HG02623 (cell line): ENCODE data around the gene LRRC10.

Experiments
- ATAC-seq: cut with Tn5 transposase; IDR thresholded peaks from one replicate; pipeline ENCODE4 v1.9.1; 2021; ENCODE audit warnings: moderate library complexity; ENCODE audit not compliant: unreplicated experiment

LRRC10 gene

DNA sequence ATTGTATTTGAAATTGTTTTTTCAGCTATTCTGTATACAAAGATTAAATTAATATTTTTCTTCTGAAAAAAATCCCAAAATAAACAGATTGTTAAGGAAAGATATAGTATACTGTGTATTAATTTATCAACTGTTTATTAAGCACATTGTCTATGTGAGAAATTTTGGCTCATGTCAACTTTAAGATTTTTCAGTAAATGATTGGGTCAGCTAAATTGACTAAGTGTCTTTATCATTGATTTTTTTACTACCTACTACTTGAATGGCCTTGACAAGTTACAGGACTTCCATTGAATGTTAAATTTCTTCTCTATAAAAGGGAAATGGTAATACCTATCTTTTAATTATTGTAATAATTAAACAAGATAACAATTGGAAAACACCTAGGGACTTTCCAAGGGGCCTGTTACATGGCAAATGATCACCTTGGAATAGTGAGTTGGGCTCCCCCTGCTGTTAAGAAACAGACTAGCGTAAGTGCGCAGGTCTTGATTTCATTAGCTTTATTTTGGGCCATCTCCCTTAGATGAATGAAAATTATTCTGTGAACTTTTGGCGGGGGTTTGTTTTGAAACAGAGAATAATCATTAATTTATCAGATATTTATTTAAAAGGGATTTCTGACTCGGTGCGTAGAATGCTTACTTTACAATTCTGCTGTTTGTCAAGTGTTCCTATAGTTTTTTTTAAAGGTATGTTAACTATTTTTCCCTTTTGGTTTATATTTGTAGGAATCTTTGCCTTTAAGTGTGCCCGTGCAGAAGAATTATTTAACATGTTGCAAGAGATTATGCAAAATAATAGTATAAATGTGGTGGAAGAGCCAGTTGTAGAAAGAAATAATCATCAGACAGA lies 39.9 kb downstream of the LRRC10 start:
- ATAC-seq = no peak

DNA sequence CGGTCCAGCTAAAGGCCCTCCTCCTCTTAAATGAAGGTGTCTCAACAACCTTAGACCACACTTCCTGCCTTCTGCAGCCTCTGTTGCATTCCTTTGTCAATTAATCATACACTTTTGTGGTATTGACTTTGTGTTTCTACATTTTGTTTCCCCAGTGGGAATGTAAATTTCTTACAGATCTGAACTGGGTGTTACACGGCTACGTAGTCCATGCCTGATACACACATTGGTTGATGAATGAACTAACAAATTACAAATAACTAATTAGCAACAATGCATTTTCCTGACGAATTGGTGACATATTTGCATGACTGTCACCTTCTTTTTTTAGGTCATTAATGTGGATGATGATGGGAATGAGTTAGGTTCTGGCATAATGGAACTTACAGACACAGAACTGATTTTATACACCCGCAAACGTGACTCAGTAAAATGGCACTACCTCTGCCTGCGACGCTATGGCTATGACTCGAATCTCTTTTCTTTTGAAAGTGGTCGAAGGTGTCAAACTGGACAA lies 40.6 kb downstream of the LRRC10 start:
- ATAC-seq = no peak

DNA sequence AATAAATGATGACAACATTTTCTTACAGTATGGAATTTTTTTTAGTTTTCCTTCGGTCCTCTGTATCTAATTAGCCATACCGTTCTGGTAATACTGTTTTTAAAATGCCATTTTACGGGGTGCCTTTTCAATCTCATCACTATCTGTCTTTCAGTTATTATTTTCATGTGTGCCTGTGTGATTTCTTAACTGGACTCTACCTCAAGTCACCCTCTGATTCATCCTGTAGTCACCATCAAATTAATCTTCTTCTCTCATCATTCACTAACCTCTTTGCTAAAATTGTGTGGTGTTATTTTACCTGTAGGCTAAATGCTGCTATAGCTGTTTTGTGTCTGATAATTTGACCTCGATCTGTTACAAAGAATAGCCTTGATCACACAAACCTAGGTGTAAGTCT lies 41.5 kb downstream of the LRRC10 start:
- no peak for ATAC-seq

DNA sequence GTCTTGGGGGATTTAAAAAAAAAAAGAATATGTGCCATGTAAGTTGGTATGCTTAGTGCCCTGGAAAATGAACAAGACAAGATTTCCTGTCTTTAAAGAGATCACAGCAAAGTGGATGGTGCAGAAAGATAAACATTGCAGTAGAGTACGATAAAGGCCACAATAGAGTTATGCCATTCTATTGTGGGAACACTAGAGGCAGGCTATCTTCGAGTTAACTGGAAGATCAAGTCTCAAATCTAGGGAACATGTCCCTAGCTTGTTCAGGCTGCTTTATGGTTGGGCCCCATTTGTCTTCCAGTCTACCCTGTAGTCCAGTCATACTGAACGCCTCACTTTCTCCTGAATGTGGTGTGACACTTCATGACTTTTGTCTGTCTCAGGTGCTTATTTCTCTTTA lies 44.1 kb downstream of the LRRC10 start:
- ATAC-seq = no peak

DNA sequence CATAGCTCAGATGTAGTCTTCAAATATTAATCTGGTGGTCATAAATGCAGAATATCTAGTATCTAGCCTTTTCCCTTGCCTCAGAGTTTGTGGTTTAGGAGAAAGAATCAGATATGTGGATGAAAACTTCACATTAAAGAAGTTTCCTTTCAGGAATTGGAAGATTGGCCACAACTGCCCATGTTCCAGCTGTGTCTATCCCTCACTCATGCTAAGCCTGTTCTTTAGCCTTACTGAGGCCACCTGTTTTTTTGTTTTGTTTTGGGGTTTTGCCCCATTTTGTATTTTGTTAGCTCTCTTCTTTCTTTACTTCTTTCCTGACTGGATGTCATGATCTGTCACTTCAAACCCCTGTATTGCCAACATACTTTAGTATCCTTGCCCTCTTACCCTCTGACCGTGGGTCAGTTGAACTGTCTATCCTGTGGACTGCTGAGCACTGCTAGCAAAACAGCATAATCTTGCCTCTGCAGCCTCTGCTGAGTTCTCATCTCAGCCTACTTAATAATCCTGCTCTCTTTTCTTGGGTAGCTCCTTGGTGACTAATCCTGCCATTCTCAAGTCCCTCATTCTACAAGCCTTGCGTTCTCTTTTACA lies 47.4 kb downstream of the LRRC10 start:
- ATAC-seq = no peak
